Measurements from ENCODE around the gene DCTN5. TPM values are rescaled to one million over a fixed set of nuclear protein-coding genes. Genes with fewer than 3 reads are reported as not detected.
"Not testable (repeated sequence)": the region's sequence is repeated elsewhere in the genome, so short reads cannot be mapped to it uniquely, and the experiment has no call there.

The DCTN5 gene
- total and polyA plus RNA-seq, 12 donors: 7.9 to 67.8 (median 36.1) TPM

GRCh38 chr16:23609929-23610328, 31.3 kb upstream of the DCTN5 start:
- DNase-seq: no peak
- Histone ChIP-seq H3K9me3 (replicated peaks in 1 of 3) (no peaks in the 10 kb centered on the region), H3K27me3 (no peaks in the 10 kb centered on the region), H3K36me3 (replicated peaks in 1 of 2) (peaks cover 0 to 16% of the 10 kb centered on the region in 2 donors), H3K4me1 (replicated peaks in 1 of 2) (no peaks in the 10 kb centered on the region), H3K4me3 (no peak overlapping the region), H3K27ac (no peak overlapping the region)
- no peak for TF ChIP-seq POLR2A (IDR thresholded peaks at IDR 0.05)
- TF ChIP-seq CTCF (IDR thresholded peaks at IDR 0.05): no peak
- 82 to 100% (median 100%) methylated on average over 1 of the region's 1 CpG for WGBS, 4 donors
- intact Hi-C loops (cut with DNase I): no loop called here

DNA sequence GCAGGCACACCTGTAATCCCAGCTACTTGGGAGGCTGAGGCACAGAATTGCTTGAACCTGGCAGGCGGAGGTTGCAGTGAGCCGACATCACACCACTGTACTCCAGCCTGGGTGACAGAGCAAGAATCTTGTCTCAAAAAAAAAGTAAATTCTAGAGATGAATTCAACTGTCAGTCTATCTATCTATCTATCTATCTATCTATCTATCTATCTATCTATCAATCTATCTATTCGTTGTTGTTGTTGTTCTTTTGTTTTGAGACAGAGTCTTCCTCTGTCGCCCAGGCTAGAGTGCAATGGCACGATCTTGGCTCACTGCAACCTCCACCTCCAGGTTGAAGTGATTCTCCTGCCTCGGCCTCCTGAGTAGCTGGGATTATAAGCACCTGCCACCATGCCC, 30.4 kb upstream of the DCTN5 start:
- H3K36me3 ChIP-seq (replicated peaks in 1 of 2): peaks cover 0 to 19% of the 10 kb centered on the region in 2 donors
- WGBS, 4 donors: 95 to 98% (median 96%) methylated on average over 6 of the region's 6 CpGs

GRCh38 chr16:23611936-23612335, 29.3 kb upstream of the DCTN5 start:
- WGBS, 4 donors: 96 to 100% (median 100%) methylated on average over 3 of the region's 3 CpGs
- H3K36me3 ChIP-seq (replicated peaks in 1 of 2): peaks cover 0 to 20% of the 10 kb centered on the region in 2 donors
- H3K4me1 ChIP-seq (replicated peaks in 1 of 2): no peaks in the 10 kb centered on the region
- no peak for TF ChIP-seq CTCF (IDR thresholded peaks at IDR 0.05)
- TF ChIP-seq POLR2A (IDR thresholded peaks at IDR 0.05): no peak
- intact Hi-C loops (cut with DNase I): no loop called here
- H3K27ac ChIP-seq: no peak overlapping the region
- no peak overlapping the region for H3K4me3 ChIP-seq
- H3K9me3 ChIP-seq (replicated peaks in 1 of 3): no peaks in the 10 kb centered on the region
- no peak for DNase-seq
- H3K27me3 ChIP-seq: no peaks in the 10 kb centered on the region

More for the DNA sequence above, 30.4 kb upstream of the DCTN5 start:
- H3K27me3 ChIP-seq; intact Hi-C loops (cut with DNase I); DNase-seq; H3K27ac ChIP-seq; H3K9me3 ChIP-seq (replicated peaks in 1 of 3); H3K4me3 ChIP-seq; H3K4me1 ChIP-seq (replicated peaks in 1 of 2): not testable (repeated sequence)

DNA sequence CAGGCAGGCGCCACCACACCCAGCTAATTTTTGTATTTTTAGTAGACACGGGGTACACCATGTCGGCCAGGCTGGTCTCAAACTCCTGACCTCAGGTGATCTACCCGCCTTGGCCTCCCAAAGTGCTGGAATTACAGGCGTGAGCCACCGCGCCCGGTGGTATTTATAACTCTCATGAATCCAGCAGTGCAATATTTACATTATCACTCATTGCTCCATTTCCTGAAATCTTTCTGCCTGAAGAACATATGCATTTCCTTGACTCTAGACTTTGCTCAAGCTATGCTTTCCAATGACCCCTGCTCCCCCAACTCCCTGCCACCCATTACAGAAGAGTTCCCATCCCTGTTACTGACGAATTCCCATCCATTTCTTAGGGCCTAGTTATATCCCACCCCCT, 25.5 kb upstream of the DCTN5 start:
- Histone ChIP-seq H3K27ac (no peak overlapping the region), H3K27me3 (no peaks in the 10 kb centered on the region), H3K36me3 (replicated peaks in 1 of 2) (peaks cover 0 to 50% of the 10 kb centered on the region in 2 donors), H3K9me3 (replicated peaks in 1 of 3) (no peaks in the 10 kb centered on the region), H3K4me3 (no peak overlapping the region), H3K4me1 (replicated peaks in 1 of 2) (no peaks in the 10 kb centered on the region)
- no peak for DNase-seq
- WGBS, 4 donors: 96 to 99% (median 96%) methylated on average over 9 of the region's 9 CpGs
- TF ChIP-seq CTCF (IDR thresholded peaks at IDR 0.05): no peak
- intact Hi-C loops (cut with DNase I): no loop called here

GRCh38 chr16:23624092-23624491, 17.2 kb upstream of the DCTN5 start:
- DNase-seq: no peak
- Histone ChIP-seq H3K27me3 (no peaks in the 10 kb centered on the region), H3K9me3 (replicated peaks in 1 of 3) (no peaks in the 10 kb centered on the region), H3K4me3 (no peak overlapping the region), H3K27ac (no peak overlapping the region), H3K4me1 (replicated peaks in 1 of 2) (no peaks in the 10 kb centered on the region), H3K36me3 (replicated peaks in 1 of 2) (peaks cover 0 to 83% of the 10 kb centered on the region in 2 donors)
- intact Hi-C loops (cut with DNase I): no loop called here
- TF ChIP-seq POLR2A (IDR thresholded peaks at IDR 0.05) (no peak), CTCF (IDR thresholded peaks at IDR 0.05) (no peak)

All from adrenal gland (tissue), 12 donors.